HG03103 (cell line): ENCODE data around the gene MYO5B.
"Not testable (repeated sequence)": the region's sequence is repeated elsewhere in the genome, so short reads cannot be mapped to it uniquely, and the experiment has no call there.

Experiments
- ATAC-seq: cut with Tn5 transposase; IDR thresholded peaks from one replicate; pipeline ENCODE4 v1.9.1; 2021; ENCODE audit warnings: low read depth; ENCODE audit not compliant: unreplicated experiment

MYO5B gene

DNA sequence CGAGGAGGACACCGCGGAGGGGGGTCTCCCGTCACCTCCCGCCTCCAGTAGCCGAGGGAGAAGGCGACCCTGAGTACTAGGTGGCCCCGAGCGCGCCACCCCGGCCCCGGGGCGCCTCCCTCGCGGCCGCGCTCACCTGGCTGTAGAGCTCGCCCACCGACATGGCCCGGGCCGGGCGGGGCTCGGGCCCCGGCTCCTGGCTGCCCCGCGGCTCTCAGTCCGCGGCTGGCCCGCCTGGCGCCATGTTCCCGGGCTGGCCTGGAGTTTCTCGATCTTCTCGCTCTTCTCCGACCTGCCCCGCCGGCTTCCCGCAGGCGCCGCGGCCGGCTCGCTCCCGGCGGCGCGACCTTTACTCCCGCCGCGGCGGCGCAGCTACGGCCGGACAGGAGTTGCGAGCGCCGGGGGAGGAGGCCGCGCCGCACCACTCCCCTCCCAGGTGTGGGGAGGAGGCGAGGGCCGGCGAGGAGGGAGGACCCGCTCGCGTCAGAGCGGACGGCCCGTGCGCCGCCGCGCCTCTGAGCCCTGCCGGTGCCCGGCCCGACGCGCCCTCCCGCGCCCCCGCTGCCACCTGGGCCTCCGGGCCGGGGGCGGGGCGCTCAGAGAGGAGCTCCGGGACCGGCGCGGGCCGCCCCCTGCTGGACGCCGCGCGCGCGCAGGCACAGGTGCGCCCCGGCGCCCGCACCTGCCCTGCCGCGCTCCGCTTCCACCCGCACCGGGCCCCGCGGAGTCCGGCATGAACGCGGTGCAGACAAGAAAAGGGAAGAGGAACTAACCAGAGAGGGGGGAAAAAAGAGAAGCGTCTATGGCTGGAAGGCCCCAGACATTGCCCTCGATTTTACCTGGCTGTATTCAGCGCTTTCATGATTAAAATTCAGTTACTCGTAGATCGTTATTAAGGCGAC, at the start of gene MYO5B:
Gene MYO5B, minus strand, starts transcription at position 517 of the 902 bp plus-strand sequence. Its CDS starts 354 bp downstream, at position 163.
- ATAC-seq, result no peak

DNA sequence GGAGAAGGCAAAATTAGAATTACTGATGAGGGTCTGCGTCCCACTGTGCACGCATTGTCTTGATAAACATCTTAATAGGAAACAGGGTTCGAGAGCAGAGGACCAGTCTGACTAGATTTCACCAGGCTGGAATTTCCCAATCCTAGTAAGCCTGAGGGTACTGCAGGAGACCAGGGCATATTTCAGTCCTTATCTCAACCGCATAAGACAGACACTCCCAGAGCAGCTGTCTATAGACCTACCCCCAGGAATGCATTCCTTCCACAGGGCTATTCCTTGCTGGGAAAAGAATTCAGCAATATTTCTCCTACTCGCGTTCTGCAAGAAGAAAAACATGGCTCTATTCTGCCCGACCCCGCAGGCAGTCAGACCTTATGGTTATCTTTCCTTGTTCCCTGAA, 46.8 kb upstream of the MYO5B start:
- ATAC-seq, result not testable (repeated sequence)

DNA sequence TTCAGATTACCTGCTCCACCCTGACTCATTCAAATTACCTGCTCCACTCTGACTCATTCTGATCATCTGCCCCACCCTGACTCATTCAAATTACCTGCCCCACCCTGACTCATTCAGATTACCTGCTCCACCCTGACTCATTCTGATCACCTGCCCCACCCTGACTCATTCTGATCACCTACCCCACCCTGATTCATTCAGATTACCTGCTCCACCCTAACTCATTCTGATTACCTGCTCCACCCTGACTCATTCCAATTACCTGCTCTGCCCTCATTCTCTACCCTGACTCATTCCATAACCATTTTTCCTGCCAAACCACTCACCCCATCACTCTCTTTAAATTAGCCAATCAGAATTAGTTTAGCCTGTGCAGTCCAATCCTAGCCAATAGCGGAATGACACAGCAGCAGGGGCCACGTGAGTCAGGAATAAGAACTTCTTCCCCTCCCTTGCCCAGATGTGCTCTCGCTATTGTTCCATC, 45.2 kb upstream of the MYO5B start:
- ATAC-seq, result no peak

DNA sequence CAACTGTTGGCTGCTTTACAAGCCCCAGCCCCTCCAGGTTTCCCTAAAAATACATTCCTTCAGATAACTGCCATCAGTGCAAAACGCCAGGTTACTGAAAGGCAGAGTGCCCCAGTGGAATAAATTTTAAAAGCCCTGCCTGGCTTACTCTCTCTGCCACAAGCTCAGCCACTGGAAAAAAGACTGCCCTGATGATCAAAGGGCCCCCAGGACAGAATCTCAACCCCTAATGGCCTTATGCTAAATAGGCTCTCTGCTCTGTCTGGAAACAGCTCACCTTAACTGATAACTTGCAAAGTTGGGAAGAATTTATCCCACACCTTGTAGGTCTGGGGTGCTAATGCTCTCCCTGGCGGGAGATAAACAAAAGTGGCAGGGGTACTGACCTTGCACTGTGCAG, 37.5 kb upstream of the MYO5B start:
- ATAC-seq, result no peak

DNA sequence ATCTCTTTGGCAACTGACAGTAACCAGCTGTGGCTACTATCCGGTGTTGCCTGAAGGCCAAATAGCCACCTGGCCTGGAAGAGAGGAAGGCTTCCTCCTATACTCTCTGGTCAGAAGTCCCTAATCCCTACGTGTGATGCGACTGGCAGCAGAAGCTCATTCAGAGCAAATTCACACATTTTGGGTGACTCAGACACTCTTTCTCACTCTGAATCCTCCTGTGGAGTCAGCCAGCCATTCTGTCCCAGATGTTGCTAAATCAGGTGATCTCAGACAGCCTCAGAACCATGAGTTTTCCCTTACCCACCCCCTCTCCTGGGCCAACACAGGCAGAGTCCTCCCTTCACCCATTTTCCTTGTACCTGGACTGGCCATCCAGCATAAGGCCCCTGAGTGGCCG, 36.7 kb upstream of the MYO5B start:
- no peak for ATAC-seq

DNA sequence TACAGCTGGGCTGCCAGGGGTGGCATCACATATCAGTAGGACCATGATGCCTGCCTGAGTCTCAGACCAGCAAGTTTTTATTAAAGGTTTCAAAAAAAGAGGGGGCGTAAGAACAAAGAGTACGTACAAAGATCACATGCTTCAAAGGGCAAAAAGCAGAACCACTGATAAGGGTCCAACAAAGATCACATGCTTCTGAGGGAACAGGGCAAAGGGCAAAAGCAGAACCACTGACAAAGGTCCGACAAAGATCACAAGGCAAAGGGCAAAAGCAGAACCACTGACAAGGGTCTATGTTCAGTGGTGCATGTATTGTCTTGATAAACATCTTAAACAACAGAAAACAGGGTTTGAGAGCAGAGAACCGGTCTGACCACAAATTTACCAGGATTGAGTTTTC, 25.3 kb upstream of the MYO5B start:
- ATAC-seq, result not testable (repeated sequence)

DNA sequence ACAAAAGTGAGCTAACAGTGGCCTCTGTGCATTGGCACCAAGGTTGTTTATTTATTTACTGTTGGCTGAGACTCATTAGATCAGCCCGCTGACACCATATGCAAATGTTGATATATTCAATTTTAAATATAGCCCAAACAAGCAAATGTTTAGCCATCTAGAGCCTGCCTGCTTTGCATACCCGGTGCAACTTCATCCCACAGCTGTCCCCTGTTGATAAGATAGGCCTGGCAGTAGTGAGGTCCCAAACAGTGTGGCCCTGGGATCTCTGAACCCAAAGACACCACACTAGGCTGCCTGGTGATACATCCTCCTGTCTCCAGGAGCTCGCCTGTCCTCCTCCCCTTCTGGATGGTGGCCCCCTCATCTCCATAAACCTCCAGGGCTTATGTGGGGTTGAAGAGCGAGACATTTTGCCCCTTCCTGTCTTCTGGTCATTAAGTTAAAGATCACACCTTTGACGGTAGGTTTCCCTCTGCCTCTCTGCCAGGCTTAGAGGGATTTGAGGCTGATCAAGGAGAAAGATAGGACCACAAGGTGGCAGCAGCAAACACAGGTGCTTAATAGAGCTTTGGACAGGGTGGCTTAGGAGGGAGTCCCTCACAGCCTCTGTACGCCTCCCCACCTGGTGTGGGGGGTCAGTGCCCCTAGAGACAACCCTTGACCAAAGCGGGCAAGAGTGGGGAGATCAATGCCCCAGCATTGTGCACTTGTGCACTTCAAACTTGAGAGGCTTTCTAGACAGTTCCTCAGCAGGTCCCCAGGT, 23.7 kb upstream of the MYO5B start:
- ATAC-seq, result no peak

DNA sequence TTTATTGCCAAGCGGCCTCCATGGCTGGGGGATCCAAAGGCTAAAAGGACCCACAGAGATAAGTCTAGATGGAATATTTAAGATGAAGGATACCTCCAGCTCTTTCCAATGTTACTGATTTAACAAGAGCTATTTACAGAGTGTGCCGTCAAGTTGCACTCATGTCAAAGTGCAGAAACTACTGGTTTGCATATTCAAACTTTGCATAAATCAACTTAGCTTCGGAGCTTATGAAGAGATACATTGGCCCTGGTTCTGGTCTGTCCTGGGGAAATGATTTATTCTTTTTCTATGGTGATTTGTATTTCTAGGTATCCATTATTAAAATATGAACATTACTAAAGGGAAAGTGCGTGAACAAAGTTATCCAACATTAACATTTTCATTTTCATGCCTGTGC, 14.4 kb upstream of the MYO5B start:
- ATAC-seq, result no peak

DNA sequence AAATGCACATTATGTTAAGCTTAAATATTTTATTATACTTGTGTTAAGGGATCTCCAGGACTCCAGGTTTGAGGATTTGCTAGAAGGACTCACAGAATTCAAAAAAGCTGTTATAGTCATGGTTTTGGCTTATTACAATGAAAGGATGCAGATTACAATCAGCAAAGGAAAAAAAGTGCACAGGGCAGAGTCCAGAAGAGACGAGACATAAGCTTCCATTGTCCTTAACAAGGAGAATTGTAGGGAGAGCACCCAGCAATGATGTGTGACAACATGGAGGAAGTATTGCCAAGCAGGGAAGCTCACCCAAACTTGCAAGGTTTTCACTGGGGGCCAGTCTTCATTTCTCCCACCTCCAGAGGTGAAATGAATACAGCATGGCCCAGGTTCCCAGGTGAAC, 12.8 kb upstream of the MYO5B start:
- ATAC-seq, result no peak

DNA sequence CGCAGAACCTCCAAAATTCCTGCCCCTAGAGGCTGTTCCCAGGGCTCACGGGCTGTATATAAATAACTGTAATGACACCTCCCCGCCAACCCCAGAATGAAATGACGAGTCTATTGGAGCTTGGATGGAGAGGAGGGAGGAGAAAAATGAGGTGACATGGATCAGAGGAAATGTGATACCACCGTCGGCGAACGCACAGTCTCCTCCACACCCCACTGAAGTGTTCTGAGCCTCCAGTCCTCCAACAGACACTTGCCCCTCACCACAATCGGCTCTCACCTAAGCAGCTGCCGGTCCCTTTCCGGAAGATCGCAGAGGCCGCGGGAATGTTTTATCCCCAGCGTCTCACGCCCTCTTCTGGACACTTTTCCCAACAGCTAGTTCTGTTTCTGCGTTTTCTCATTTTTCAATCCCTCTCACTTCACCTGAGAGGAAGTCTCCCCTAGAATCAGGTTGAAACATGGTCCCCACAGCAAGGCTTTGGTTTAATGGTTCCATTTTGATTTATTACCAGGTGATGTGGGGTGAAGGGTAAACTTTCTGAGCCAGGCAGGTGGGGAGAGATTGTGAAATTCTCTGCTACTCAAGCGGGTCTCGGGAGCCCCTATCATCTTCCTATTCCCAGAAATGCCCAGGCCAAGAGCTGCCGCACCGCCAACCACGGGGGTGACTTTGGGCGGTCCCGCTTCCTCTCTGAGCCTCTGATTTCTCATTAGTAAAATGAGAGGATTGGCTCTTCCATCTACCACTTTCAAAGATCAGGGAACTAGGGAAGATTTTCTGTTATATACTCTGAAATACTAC, 9.1 kb upstream of the MYO5B start:
- ATAC-seq, result no peak

DNA sequence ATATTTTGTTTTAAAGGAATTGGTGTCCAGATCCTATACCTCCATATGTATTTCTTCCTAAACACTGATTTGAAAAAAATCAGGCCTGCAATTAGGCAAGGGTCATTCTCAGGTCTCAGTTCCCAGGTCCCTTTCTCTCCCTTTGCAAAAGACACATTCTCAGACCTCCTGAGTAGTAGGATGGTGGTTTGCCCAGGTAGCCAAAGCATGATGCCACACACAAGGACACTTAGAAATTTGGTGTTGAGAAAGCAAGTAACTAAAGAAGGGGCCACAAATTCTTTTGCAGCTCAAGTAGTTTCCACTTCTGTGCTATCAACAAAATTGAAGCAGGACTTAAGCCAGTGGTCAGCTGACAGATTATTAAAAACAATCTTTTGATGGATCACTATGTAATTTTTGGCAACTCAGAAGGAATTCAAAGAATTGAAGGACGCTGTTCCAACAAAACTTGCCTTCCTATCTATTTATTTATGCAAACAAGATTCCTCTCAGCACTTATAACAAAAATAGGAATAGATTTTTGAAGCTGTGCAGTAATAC, 6.6 kb upstream of the MYO5B start:
- ATAC-seq, result no peak

DNA sequence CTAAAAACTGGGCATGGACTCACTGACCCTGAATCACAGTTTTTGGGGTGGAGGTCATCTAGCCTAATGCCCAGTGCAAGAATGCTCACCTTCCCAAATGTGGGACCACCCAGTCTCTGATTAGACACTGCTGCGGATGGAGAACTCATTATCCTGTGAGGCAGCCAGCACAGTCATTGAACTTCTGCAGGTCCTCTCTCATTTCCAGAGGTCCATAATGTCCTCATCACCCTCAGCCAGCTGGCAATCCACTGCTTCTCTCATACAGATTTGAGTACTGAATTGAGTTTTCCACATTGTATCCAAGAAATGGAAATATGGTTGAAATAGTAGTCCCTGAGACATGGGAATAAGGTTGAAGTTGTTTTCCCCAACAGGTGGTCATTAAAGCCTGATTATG, 5.0 kb upstream of the MYO5B start:
- no peak for ATAC-seq

DNA sequence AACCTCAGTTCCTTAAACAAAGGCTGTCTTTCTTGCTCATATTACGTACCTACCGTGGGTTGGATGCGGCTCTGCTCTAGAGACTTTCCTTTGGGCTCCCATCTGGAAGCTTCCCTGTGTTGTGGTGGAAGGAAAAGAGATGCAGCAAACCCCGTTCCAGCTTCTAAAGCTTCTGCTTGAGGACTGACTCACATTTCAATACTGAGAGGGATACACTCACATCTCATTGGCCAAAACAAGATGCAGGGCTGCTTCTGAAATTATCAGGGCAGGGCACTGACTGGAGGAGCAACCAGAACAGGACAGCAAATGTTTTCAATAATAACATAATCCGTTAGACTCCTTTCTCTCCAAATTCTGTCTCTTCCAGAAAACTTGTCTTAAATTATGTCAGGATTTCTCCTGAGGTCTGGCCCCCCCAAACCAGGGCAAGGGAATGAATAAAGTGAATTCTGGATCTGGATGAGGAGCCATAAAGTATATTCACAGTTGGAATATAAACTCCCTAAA, 4.5 kb upstream of the MYO5B start:
- ATAC-seq, result no peak

DNA sequence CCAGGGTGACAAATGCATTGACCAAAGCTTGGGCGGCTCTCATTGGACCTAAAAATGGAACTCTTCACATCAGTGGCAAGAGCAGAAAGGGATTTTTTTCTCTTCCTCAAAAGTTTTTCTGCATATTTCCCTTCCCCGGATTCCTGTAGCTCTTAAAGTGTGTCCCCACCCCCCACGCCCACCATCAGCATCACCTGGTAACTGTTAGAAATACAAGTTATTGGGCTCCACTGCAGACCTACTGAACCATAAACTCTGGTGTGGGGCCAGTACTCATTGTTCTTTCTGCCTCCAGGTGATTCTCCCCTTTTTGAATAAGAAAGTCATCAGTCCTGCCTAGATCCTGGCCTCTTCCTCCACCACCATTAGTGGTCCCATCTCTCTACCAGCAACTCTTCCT, 1.3 kb upstream of the MYO5B start:
- no peak for ATAC-seq

DNA sequence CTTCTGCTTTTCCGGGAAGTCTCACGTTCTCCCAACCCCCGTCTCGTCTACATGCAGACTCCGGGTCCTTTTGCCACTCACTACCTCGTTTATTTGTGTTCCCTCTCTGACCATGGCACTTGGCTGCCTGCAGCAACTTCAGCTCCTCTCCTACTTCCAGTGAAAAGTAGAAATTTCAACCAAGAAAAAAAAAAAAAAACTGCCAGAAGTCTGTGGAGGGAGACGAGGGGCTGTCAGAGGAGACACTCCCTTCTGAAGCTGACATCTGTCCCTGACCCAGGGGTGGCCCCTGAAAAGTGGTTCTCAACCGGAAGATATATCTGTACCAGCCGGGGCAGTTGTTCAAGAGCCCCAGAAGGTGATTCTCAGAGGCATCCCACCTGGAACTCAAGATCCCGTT, 742 bp upstream of the MYO5B start:
- no peak for ATAC-seq

DNA sequence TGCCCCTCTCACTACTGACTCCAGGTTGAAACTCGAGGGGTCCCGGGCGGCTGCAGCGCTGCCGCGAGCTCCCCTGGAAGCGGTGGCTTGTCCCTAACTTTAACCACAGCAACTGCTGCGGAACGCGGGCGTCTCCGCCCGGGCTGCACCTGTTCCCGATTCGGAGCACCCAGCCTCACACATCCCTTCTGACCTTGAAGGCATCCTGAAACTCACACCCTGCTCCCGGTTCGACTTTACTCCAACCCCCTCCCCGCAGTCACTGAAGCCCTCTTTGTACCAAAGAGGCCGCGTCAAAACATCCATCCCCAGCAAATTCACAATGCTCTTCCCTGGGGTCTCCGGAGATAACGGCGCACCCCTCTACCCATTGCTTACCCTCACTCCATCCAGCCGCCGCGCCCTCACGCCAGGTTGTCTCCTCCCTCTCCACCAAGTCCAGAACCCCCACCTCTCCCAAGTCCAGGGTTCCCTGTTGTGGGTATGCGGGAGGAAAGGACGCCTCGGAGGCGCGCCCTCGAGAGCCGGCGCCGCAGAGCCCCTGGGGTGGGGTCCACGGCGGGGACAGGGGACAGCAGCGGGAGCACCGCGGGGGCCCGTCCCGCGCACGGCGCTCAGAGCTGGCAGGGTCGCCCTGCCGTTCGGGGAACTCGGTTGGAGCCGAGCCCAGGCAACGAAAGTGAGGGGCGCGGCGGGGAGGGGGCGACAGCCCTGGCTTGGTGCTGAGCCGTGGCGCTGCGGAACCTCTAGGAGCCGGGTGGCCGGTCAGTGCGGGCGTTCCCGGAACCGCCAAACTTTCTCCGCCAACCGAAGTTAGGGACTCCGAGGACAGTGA, 934 bp downstream of the MYO5B start:
- ATAC-seq, result no peak

DNA sequence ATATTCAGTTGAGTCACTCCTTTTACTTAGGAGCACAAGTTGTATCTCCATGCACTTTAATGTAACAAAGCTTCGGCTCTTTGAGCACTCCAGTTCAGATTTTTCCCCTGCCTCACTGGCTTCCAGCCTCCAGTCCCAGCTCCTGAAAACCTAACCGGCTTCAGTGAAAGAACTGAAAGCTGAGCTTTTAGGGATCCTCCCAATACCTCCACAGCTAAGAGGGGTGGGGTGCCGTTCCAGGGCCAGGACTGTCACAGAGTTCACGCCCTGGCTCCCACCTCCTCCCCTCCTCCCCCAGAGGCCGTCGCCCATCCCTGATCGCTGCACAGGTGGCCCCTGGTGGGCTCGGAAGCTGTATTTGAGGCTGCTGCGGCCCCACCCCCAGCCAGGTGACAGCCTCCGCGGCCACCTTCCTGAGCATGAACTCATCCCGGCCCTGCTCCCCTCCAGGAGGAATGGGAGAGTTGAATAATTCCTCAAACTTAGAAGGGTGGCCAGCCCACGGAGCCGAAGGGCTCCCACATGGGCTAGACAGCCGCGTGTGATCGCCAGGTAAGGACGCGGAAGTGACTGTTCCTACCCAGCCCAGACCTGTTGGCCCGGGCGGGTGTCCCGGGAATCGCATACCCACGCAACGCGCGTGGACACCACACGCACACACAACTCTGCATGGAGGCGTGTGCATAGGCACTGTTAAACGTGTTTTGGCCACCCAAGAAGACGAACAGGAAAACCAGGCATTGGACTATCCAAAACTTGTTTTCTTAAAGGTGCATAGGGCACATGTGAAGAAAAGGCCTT, 1.8 kb downstream of the MYO5B start:
- no peak for ATAC-seq

DNA sequence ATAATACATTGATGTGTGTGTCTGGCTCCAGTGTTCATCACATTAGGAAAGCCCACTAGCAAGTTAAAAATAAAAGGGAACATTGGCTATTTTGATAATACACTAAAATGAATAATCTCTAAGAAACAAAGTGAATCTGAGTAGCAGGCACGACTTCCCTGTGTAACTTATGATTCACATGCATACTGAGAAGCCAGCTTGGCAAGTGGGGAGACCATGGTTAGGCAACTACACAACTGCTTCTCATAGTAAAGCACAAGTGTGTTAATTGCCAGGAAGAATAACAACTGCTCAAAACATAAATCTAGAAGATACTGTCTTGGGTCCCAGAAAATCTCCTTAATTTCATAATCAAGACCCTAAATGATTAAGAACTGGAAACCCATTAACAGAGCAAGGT, 4.0 kb downstream of the MYO5B start:
- ATAC-seq, result no peak

DNA sequence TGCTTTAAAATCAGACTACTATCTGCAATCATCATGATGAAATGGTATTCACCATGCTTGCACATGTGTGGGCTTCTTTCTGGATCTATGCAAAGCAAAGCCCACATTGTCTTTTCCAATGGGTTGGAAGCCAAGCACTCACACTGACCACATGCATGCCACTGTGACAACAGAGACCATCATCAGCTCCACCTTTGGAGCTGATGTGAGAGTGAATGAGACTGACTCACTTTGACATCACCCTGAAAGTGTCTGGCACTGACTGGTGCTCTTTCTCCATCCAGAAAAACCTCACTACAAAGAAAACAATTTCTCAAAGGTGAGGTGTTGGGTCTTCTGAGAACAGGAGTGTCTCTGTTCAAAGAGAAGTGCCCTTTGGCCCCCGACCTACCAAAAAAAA, 4.7 kb downstream of the MYO5B start:
- no peak for ATAC-seq
